Esophagus muscularis mucosa (tissue), 4 donors: Measurements from ENCODE around the gene TRAPPC12. TPM values are rescaled to one million over a fixed set of nuclear protein-coding genes. Genes with fewer than 3 reads are reported as not detected.
A peak's percentile ranks its signal among the peaks of the same experiment; 100 is the strongest.

Source experiments
- DNase-seq: peaks from one replicate; pipeline ENCODE4 v3.0.0-alpha.2; 2017; ENCODE audit errors: extremely low spot score
- H3K27ac ChIP-seq, 4 donors: fragments of 200-600 bp; sonication (generic); replicated peaks in 1 of 4; 1 replicate in 3 of 4; 2 replicates in 1 of 4; pipeline ENCODE4 v1.5.1; 2016 to 2019; ENCODE audit warnings: mild to moderate bottlenecking in 1 of 4
- H3K27me3 ChIP-seq, 4 donors: fragments of 200-600 bp; sonication (generic); one replicate each; pipeline versions ENCODE4 v1.5.1 to v1.6.0; 2016 to 2019
- H3K36me3 ChIP-seq, 4 donors: fragments of 200-600 bp; sonication (generic); one replicate each; pipeline ENCODE4 v1.5.1; 2016 to 2019
- H3K4me1 ChIP-seq, 4 donors: fragments of 200-600 bp; sonication (generic); one replicate each; pipeline ENCODE4 v1.5.1; 2016 to 2019
- H3K4me3 ChIP-seq, 4 donors: fragments of 200-600 bp; sonication (generic); 1 replicate in 2 of 4; 2 replicates in 2 of 4; pipeline ENCODE4 v1.5.1; 2016 to 2019; ENCODE audit warnings: mild to moderate bottlenecking in 4 of 4, moderate library complexity in 1 of 4
- H3K9me3 ChIP-seq, 4 donors: fragments of 200-600 bp; sonication (generic); 1 replicate in 3 of 4; 2 replicates in 1 of 4; pipeline ENCODE4 v1.5.1; 2016 to 2019
- CTCF ChIP-seq, 3 experiments: fragments of 200-600 bp in 2 of 3; fragments of 450-650 bp in 1 of 3; sonication (generic) in 2 of 3; IDR thresholded peaks; one replicate each; pipeline ENCODE4 v1.5.1; 2017 to 2019; ENCODE audit warnings: antibody characterized with exemption in 3 of 3, mild to moderate bottlenecking in 2 of 3, moderate library complexity in 1 of 3
- EP300 ChIP-seq: sonication (generic); formaldehyde crosslinking; IDR thresholded peaks from one replicate; pipeline ENCODE4 v1.6.1; 2017; ENCODE audit warnings: antibody characterized with exemption
- POLR2A ChIP-seq: fragments of 450-650 bp; IDR thresholded peaks from one replicate; pipeline ENCODE4 v1.6.1; 2017; ENCODE audit warnings: antibody characterized with exemption, moderate library complexity, mild to moderate bottlenecking, low read depth
- POLR2AphosphoS5 ChIP-seq, 2 donors: sonication (generic); formaldehyde crosslinking; IDR thresholded peaks; one replicate each; pipeline ENCODE4 v1.6.1; 2017; ENCODE audit warnings: antibody characterized with exemption in 2 of 2
- WGBS: methylation state at CpG from one replicate; pipeline ENCODE4 v1.1.5; 2018; 5-methylcytosine and 5-hydroxymethylcytosine counted together
- intact Hi-C: fragments of 100-400 bp; cut with DNase I; formaldehyde crosslinking; loops from one replicate; pipeline ENCODE4 v1.15.1; 2023
- total RNA-seq, 4 donors: library from RNA; depleted of rRNA; stranded (reverse); fragments of >200 nt; gene quantifications; one replicate each; pipeline versions ENCODE4 v1.1.0 to v1.2.1, GENCODE V29; 2016

The TRAPPC12 gene
- total RNA-seq, 4 donors from 2014 or later: 65.6 to 89.3 (median 72.6) TPM

- intact Hi-C loops: no loop called here
- Histone ChIP-seq H3K27me3 (no peaks in the 10 kb centered on the region), H3K9me3 (no peaks in the 10 kb centered on the region), H3K27ac (no peak overlapping the region), H3K4me1 (peaks cover 0 to 9% (median 7%) of the 10 kb centered on the region in 4 donors), H3K4me3 (no peak overlapping the region), H3K36me3 (peaks cover 0 to 37% (median 15%) of the 10 kb centered on the region in 4 donors)
- no peak for DNase-seq
- TF ChIP-seq EP300 (no peak), POLR2A (no peak), POLR2AphosphoS5 (IDR thresholded peaks at IDR 0.05) (no peak), CTCF (IDR thresholded peaks at IDR 0.05) (no peak)
- WGBS: 88% methylated on average over 3 of the region's 3 CpGs
These were observed 31.6 kb downstream of the TRAPPC12 start for GRCh38 chr2:3411103-3411502.

GRCh38 chr2:3413697-3414096, 34.2 kb downstream of the TRAPPC12 start:
- intact Hi-C loops: no loop called here
- Histone ChIP-seq H3K36me3 (peaks cover 6 to 42% (median 21%) of the 10 kb centered on the region in 4 donors), H3K4me3 (no peak overlapping the region), H3K4me1 (no peaks in the 10 kb centered on the region), H3K27ac (no peak overlapping the region), H3K9me3 (no peaks in the 10 kb centered on the region), H3K27me3 (no peaks in the 10 kb centered on the region)
- DNase-seq: no peak
- WGBS: 94% methylated on average over 4 of the region's 4 CpGs
- TF ChIP-seq POLR2A (no peak), POLR2AphosphoS5 (IDR thresholded peaks at IDR 0.05) (no peak), EP300 (no peak), CTCF (IDR thresholded peaks at IDR 0.05) (no peak)

- intact Hi-C loops: no loop called here
- Histone ChIP-seq H3K9me3 (no peaks in the 10 kb centered on the region), H3K36me3 (peaks cover 6 to 47% (median 23%) of the 10 kb centered on the region in 4 donors), H3K27ac (no peak overlapping the region), H3K4me1 (no peaks in the 10 kb centered on the region), H3K27me3 (no peaks in the 10 kb centered on the region), H3K4me3 (no peak overlapping the region)
- no peak for TF ChIP-seq POLR2A
- TF ChIP-seq CTCF (IDR thresholded peaks at IDR 0.05): no peak
- TF ChIP-seq EP300: no peak
- TF ChIP-seq POLR2AphosphoS5 (IDR thresholded peaks at IDR 0.05): no peak
- WGBS: 93% methylated on average over 25 of the region's 25 CpGs
- no peak for DNase-seq
These were observed 34.8 kb downstream of the TRAPPC12 start for GRCh38 chr2:3414133-3414860.

- 90% methylated on average over 11 of the region's 11 CpGs for WGBS
- peak; percentile 88 for DNase-seq
- Histone ChIP-seq H3K4me3 (no peak overlapping the region), H3K36me3 (peaks cover 19 to 72% (median 49%) of the 10 kb centered on the region in 4 donors), H3K4me1 (peaks cover 0 to 24% (median 21%) of the 10 kb centered on the region in 4 donors), H3K27ac (no peak overlapping the region), H3K9me3 (no peaks in the 10 kb centered on the region), H3K27me3 (no peaks in the 10 kb centered on the region)
- intact Hi-C loops: no loop called here
- TF ChIP-seq CTCF (IDR thresholded peaks at IDR 0.05) (no peak), EP300 (no peak)
These were observed 39.4 kb downstream of the TRAPPC12 start for GRCh38 chr2:3418766-3419404.
